ENCODE measurements around the gene RAB28.

GRCh38 chr4:13415068-13415785, 68.9 kb downstream of the RAB28 start:
- TF ChIP-seq CTCF (IDR thresholded peaks at IDR 0.05) (no peak), EP300 (IDR thresholded peaks at IDR 0.05) (no peak), POLR2A (IDR thresholded peaks at IDR 0.05) (no peak)
